CMK (cell line): ENCODE results near the gene NLGN2.

Experiments
- DNase-seq: peaks from one replicate; pipeline ENCODE4 v3.0.0-alpha.2; 2010; ENCODE audit warnings: low read depth

The NLGN2 gene

DNA sequence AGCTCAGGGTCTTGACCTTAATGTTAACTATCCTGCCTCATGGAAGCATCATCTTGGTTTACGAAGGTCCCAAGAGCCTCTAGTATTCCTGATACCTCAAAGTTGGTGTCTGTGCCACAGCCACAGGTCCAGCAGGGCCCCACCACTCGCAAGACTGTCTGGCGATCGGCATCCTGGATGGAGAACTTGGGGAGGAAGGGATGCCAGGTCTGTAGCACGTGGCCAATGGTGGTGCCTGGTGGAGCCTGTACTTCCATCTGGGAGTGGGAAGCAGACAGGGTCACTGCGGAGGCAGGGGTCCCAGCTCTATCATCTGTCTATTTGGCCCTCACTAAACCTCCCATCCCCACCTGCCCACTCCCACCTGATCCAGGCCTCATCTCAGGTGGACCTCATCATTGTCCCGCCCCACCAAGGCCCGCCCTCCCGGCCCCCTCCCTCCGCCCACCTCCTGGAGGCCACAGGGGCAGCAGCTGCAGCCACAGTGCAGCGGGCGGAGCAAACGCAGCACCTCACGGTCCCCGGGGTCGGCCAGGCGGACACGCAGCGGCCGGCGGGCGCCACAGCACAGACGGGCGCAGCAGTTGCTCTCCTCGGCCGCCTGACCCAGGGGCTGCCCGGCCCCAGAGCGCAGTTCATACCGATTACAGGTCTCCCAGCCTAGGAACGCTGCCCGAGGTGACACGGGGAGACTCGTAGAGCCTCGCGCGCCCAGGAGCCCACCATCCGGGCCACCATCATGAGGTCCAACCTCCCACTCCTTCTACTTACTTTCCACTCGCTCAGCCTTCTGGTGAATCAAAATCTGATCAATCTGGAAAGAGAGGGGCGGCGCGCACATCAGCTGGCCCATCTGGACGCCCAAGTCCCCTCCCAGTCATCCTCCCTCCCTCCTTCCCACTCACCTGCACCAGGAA is 14.7 kb upstream of the NLGN2 start:
- DNase-seq, result no peak

DNA sequence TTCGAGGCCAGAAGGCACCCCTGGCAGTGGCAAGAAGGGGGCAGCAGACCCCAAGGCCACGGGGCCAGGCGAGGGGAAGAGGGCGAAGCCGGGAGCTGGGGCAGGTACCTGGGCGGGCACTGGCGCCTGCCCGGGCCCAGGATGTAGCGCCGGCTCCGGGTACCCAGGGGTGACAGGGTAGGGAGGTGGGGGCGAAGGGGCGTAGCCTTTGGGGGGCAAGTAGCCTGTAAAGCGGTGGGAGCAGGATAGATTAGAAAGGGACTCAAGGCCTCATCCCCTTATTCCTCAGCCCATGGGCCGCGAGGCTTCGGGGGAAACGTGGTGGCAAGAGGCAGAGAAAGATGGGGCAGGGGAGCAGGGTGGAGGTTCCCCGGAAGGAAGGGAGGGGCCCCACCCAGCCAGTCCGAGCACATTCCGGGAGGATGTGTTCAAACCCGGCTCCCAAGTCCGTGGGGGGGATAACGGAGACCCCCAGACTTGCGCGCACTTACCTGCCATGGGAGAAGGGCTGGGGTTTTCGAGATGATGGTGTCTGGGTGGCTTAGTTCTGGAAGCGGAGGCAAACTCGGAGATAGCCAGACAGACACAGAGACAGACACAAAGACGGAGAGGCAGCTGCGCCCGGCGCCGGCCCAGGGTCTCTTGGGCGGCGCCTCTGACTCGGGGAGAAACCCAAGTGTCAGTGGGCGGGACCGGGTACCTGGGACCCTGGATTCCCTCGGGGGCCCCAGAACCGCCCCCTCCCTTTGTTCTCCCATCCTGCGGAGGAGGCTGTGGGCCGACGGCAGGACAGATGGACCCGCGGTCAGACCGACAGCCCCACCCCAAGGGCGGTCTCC is 13.8 kb upstream of the NLGN2 start:
- DNase-seq, result peak; percentile 8

DNA sequence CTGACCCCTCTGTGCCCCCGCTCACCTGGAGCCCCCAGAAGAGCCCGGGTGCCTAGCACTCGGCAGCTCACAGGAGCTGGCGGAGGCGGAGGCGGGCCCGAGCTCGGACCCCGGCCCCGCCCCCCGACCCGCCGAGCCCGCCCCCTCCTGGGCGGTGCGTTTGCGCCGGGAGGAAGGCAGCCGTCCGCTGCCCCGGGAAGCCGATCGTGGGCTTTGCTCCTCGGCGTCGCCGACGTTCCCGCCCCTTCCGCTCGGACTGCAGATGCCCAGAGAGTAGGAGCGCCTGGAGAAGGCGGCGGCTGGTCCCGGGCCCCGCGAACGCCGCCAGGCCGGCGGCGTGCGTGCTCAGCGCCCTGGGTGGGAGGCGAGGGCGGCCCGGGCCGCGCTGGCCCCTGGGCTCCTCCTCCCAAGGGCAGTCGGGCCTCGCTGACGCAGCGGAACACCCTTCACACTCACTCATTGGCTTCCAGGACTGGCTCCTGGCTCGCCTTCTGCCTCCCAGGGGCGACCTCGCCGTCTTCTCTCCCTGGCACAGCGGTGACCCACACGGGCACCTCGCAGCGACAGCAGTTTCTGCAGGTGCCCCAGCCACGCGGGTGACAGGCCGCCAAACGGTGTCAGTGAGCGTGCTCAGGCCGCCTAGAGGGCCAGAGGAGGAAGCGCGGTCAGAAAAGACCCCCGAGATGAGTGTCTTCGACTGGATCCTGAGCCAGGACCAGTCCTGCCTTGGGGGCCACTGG is 13.0 kb upstream of the NLGN2 start, which contains the start of gene PLSCR3:
Gene PLSCR3, minus strand, starts transcription at position 74 of the 740 bp plus-strand sequence. CDS start 415 bp downstream, outside the sequence.
- peak; percentile 63 for DNase-seq

DNA sequence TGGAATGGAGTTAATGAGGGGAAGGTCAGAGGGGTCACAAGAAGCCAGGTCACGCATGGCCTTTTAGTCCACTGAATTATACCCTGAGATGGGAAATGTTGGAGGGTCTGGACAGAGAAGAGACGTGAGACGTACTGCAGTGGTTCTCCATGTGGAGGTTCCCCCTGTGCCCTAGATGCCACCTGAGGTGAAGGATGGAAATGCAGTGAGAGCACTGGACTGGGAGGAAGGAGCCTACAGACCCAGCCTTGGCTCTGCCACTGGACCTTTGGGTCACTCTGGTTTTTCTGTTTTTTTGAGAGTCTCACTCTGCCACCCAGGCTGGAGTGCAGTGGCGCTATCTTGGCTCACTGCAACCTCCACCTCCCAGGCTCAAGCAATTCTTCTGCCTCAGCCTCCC is 11.5 kb upstream of the NLGN2 start:
- DNase-seq, result no peak

DNA sequence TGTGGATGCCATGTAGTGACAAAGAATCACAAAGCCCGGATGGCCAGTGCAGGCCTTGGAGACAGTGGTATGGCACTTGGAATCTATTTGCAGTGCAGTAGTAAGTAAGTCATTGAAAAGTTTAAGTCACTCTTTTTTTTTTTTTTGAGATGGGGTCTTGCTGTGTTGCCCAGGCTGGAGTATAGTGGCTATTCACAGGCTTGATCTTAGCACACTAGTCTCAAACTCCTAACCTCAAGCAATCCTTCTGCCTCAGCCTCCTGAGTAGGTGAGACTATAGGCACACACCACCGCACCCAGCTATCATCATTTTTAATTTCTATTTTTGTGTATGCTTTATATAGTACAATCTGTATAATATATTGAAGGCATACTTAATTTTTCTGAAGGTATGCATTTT is 9.0 kb upstream of the NLGN2 start:
- no peak for DNase-seq

DNA sequence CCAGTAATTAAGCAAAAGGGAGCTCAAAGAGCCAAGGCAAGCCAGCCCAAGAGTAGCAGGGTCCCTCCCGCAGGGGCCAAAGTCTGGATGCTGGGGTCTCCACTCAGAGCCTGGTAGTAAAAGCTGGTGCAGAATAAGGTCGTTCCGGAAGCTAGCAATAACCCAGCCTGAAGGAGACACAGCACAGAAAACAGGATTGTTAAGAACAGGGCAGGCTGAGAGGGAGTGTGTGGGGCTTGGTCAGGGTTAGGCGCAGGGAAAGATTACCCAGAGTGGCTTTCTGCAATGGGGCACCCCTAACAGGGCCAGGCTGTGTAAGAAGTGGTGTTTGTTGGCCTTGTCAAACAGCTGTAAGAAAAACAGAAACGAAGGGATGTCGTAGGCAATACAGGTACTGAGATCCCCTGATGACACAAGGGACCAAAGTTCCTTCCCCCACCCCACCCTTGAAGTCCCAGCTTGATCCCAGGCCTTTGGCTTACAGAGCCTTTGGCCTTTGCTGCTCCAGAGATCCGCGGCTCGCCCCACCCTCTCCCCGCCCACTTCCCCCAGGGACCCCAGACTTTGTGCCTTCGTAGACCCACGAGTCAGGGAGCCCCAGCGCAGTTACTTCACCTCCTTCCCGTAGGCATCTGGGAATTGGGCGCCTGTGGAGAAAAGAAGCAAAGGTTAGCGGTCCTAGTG is 4.5 kb upstream of the NLGN2 start:
- no peak for DNase-seq

DNA sequence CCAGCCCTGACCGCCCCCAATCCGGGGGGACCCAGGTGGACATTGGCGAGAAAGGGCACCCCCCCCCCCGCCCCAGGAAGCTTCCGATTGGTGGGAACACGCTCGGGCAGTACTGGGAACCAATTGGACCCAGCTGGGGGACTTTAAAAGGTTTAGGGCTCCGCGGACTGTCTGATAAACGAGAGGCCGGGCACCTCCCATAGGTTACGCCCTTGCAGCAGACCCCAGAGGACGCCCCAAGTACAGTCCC is 4.0 kb upstream of the NLGN2 start:
- no peak for DNase-seq

DNA sequence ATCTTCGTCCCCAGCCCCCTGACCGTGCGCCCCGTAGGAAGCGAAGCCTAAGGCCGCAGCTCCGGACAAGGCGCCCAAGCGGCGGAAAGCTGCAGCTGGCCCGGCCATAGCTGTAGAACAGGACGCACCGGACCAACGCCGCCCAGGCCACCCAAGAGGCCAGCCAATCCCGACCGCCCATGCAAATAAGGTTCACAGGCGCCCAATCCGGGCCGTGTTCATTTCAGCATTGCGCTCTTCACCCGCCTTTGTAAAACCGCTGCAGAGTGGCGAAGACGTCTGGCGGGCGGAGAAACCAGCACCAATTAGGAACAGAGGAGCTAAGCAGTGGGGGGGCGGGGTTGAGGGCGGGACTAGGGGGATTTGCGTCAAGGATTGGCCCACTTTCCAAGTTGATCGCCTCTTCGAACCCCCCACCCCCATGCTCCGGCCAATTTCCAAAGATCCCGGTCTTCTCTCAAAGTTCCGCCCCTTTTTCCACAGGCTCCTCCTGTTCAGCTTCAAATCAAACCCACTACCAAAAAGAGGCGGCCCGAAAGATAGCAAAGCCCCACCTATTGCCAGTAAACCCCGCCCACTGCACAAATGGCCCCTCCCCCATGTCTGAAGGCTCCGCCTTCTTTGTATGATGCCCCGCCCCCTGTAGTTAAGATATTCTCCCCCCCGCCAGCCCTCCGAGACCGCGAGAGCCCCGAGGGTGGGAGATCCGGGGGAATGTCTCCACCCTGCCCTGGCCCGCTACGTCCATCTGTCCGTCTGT is 3.5 kb upstream of the NLGN2 start, which contains the start of gene TMEM256:
Gene TMEM256, minus strand, starts transcription at position 121 of the 760 bp plus-strand sequence. Its CDS starts 13 bp downstream, at position 108.
- DNase-seq, result peak; percentile 71

DNA sequence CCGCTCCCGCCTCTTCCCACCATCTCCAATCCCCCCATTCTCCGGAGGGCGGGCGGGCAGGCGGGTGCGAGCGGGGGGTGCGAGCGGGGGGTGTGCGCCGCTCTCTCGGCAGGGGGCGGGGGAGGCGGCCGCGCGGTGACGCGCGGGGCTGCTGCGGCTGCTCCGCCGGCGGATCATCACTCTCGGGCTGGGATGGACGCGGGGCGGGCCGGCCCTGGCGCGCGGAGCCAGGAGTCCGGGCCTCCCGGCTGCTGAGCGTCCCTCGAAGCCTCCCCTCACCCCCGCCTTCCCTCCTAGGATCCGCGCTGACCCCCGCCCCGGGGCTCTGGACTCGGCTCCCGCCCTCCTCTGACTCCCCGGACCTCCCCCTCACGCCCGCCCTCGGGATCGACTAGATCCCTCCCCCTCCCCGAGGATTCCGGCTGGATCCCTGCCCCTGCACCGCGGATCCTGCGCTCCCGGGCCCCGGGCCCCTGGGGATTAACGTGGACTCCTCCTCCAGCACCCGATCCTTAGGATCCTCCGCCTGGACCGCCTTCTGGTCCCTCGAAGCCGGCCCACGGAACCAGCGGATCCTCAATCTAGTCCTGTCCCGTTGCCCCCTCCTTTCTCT is 2.8 kb upstream of the NLGN2 start:
- DNase-seq, result no peak

DNA sequence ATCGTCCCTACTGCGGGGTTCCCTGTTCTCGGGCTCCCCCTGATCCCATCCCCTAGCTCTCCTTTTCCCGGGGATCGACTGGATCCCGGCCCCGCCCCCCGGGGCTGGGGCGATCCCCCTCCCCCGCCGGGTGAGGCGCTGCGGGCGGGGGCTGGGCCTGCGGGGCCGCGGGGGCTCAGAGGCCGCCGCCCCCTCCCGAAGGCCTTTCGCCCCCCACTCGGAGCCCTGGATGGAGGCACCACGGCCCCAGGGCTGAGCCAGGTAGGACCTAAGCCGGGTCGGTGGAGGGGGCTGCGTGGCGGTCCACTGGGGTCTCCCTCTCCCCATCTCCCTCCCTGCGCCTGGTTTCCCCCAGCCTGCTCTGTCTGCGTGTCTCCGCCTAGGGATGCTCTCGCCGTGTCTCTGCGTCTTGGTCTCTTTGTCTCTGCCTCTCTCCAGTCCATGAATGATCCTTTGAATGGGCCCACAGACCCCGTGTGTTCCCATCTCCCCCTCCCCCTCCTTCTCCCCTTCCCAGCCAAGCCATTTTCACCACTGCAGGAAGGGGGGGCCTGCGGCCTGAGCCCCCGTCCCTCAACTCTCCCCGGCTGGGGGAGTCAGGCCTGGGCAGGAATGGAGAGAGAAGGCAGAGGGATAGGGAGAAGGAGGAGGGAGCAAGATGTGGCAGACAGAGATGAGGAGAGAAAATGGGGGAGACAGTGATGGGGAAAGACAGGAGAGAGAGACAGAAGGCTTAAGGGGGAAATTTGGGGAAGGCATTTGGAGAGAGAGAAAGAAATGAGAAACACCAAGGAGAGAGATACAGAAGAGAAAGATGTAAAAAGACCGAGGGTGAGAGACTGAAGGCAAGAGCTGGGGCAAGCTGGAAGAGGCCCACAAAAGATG is 2.1 kb upstream of the NLGN2 start:
- no peak for DNase-seq

DNA sequence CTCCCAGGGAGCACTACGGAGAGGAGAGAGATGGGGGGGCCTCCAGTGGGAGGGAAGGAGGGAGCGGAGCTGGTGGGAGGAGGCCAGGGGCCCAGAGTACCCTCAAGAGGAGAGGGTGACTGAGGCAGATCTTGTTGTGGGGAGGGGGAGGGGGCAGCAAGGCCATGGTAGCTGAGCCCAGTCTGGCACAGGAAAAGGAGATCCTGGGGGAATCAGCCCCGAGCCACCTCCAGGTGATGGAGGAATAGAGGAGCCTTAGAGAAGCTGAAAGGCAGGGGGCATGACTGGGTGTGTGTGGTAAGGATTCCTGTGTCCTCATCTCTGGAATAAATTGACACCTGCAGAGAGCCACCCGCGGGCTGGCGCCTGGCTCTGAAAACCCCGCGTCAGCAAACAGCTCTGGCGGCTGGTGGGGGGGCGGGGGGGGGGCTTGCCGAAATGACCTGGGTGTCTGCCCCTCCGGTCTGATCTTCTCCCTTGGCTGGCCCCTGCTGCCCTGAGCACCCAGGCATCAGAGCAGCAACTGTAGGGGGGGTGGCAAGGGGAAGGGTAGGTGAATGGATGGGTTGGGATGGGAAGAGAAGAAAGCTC is 1.3 kb upstream of the NLGN2 start:
- no peak for DNase-seq

DNA sequence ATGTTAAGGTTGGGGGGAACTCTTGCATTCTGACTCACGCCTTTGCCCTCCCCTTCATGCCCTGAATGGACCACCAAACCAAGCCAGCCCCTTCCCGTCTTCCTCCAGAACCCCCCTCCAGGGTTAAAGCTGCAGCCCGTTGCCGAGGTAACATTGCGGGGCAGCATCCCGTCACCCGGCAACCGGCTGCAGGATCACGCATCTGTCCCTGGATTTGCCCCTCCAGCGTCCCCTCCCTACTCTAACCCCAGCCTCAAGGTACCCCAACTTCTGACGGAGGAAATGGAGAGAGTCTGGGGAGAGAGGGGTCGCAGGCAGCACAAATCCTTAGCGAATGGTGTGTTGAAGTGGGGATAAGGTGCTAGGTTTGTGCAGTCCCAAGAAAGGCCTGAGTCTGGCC is 563 bp upstream of the NLGN2 start:
- DNase-seq, result no peak

DNA sequence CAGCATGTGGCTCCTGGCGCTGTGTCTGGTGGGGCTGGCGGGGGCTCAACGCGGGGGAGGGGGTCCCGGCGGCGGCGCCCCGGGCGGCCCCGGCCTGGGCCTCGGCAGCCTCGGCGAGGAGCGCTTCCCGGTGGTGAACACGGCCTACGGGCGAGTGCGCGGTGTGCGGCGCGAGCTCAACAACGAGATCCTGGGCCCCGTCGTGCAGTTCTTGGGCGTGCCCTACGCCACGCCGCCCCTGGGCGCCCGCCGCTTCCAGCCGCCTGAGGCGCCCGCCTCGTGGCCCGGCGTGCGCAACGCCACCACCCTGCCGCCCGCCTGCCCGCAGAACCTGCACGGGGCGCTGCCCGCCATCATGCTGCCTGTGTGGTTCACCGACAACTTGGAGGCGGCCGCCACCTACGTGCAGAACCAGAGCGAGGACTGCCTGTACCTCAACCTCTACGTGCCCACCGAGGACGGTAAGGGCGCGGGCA is 645 bp downstream of the NLGN2 start:
- no peak for DNase-seq

DNA sequence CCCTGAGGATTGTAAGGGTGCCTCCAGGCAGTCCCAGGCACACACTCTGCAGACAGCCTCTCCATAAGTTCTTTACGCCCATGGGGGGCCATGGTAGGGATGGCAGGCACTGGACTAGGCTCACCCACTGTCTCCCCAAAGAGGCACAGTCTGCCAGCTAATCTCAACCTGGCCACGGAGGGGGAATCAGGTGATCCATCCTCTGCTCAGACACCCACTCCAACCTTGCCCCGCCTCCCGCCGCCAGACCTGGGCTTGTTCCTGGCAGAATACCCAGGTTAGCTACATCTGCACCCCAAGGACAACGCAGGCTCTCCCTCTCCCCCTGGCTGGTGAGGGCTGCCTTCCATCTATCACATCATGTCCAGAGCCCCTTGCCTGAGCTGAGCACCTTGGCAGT is 1.2 kb downstream of the NLGN2 start:
- no peak for DNase-seq

DNA sequence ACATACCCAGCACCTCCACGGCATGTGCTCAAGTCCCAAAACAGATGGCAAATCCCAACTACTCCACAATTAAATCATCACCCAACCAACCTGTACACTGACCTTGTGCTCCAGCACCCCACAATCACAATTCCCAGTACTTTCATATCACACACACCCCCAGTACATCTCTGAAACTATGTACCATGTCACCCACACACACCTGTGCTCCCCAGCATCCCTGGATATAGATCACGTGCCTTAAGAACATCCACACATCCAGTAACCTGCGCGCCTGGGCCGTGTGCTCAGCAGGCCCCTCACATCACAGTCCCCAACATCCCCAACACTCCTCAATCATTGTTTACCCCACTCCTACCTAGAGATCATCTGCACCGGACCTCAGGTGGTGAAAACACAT is 2.1 kb downstream of the NLGN2 start:
- DNase-seq, result no peak

DNA sequence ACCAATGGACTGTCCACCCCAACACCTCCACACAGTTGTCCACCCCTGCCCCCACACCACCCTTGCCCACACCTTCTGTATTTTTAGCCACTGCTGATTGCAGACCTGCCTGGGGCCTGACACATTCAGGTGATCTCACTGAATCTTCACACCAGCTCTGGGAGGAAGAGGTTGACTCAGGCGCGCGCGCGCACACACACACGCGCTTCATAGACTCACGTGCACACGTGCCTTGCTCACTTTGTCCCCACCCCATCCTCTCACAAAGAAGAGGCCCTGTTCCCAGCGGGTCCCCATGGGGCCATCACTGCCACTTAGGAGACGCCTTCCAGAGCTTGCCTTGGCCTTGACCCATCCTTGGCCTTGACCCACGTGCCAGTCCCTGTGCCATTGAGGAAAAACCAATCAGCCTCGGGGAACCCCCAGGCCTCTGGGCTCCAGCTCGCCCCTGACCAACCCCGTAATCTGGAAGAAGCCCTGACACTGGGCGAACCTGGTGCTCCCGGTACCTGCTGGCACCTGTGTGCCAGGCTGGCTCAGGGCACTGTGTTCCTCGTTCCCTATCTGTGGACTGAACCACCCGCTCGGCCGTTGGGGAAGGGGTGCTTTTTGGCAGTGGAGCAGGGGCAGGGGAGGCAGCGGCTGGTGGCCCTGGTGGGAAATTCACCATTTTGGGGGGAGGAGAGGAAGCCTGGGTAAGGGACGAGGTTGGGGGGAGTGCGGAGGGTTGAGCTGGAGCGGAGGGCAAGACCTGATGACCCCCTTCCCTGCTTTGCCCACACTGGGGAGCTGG is 3.2 kb downstream of the NLGN2 start:
- no peak for DNase-seq

DNA sequence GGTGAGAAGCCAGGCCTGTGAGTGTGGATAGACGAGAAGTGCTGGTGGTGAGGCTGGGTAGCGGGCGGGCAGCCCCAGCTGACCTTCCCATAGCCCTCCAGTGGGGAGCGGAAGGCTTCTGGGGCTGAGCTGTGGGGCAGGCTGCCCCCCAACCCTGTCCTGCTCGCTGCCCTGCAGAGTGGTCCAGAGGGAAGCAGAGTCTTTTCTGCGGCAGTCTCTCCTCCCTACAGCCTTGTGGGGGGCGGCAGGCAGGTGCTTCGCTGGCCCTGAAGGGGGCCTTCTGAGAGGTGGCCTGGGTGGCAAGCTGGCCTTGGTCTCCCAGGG is 3.7 kb downstream of the NLGN2 start:
- DNase-seq, result no peak

DNA sequence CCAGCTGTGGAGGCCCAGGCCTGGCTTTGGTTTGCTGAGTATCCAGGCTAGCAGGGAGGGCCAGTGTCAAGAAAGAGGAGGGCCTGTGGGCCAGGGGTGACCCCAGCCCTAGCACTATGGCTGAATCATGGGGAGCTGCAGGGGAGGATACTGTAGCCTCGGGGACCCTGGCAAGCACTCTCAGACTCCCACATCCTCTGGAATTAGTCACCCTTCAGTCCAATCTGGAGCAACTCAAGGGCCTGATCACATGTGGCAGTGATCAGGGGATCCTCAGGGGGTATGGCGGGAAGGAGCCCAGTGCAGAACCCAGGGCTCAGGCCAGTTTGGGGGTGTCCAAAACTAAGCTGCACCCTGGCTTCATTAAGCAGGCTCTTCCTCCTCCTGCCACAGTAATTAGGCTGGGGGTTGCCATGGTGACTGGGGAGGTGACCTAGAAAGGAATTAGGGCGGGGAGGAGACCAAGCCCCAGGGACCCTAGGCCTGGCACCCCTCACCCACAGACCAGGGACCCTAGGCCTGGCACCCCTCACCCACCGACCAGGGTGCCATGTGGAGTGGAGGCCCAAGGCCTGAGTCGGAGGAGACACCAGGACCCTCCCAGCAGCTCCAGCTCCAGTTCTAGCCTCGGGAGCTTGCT is 5.8 kb downstream of the NLGN2 start:
- no peak for DNase-seq
